ENCODE data around the gene PTPRCAP.

The PTPRCAP gene

GRCh38 chr11:67416416-67417335 lies 20.8 kb downstream of the PTPRCAP start:
- peak overlapping the region; percentile 19 for H3K4me3 ChIP-seq (ENCODE audit: low read length, poor library complexity, severe bottlenecking)
- no peaks in the 10 kb centered on the region for H3K27me3 ChIP-seq (ENCODE audit: insufficient read depth, low read length, poor library complexity, severe bottlenecking)
- H3K4me1 ChIP-seq (ENCODE audit: insufficient read depth, low read length, poor library complexity, severe bottlenecking), result peaks cover 49% of the 10 kb centered on the region
- H3K79me2 ChIP-seq (ENCODE audit: insufficient read depth, low read length), result peaks cover 23% of the 10 kb centered on the region; the same call in 1 of the 2 replicates
- no peaks in the 10 kb centered on the region for H3K9me3 ChIP-seq (ENCODE audit: insufficient read depth, low read depth, low read length)
- TF ChIP-seq EZH2phosphoT487 (IDR thresholded peaks at IDR 0.05; ENCODE audit: borderline replicate concordance) (no peak), CTCF (conservative IDR thresholded peaks at IDR 0.05; ENCODE audit: low read length) (no peak)
- H3K4me2 ChIP-seq (ENCODE audit: low read depth, low read length, poor library complexity, severe bottlenecking), result peak overlapping the region; percentile 63
- H2AFZ ChIP-seq (ENCODE audit: low read length), result no peak overlapping the region
- H3F3A ChIP-seq (ENCODE audit: low read depth), result no peaks in the 10 kb centered on the region
- H3K9ac ChIP-seq (ENCODE audit: low read depth, low read length, poor library complexity, severe bottlenecking), result peak overlapping the region; percentile 56
- H3K36me3 ChIP-seq (ENCODE audit: insufficient read depth, low read length), result no peaks in the 10 kb centered on the region
- H3K9me2 ChIP-seq (replicated peaks; ENCODE audit: low read depth, low read length), result no peaks in the 10 kb centered on the region
- H4K20me1 ChIP-seq (ENCODE audit: insufficient read depth, low read length, poor library complexity, severe bottlenecking), result no peaks in the 10 kb centered on the region

- Histone ChIP-seq H3K4me1 (ENCODE audit: insufficient read depth, low read length, poor library complexity, severe bottlenecking) (peaks cover 57% of the 10 kb centered on the region), H3K4me2 (ENCODE audit: low read depth, low read length, poor library complexity, severe bottlenecking) (peak within 1 kb of the TSS; percentile 63), H3K9ac (ENCODE audit: low read depth, low read length, poor library complexity, severe bottlenecking) (peak within 1 kb of the TSS; percentile 56), H3K27me3 (ENCODE audit: insufficient read depth, low read length, poor library complexity, severe bottlenecking) (no peaks in the 10 kb centered on the region), H3K36me3 (ENCODE audit: insufficient read depth, low read length) (no peaks in the 10 kb centered on the region), H3K4me3 (ENCODE audit: low read length, poor library complexity, severe bottlenecking) (peak within 1 kb of the TSS; percentile 19), H3K9me2 (replicated peaks; ENCODE audit: low read depth, low read length) (no peaks in the 10 kb centered on the region), H3K9me3 (ENCODE audit: insufficient read depth, low read depth, low read length) (no peaks in the 10 kb centered on the region), H3F3A (ENCODE audit: low read depth) (no peaks in the 10 kb centered on the region), H2AFZ (ENCODE audit: low read length) (no peak within 1 kb of the TSS), H3K79me2 (ENCODE audit: insufficient read depth, low read length) (peaks cover 26% of the 10 kb centered on the region; the same call in 1 of the 2 replicates), H4K20me1 (ENCODE audit: insufficient read depth, low read length, poor library complexity, severe bottlenecking) (no peaks in the 10 kb centered on the region)
- TF ChIP-seq EZH2phosphoT487 (IDR thresholded peaks at IDR 0.05; ENCODE audit: borderline replicate concordance) (no peak), CTCF (conservative IDR thresholded peaks at IDR 0.05; ENCODE audit: low read length) (no peak)
These were observed 21.8 kb downstream of the PTPRCAP start, which contains the start of gene CARNS1 for GRCh38 chr11:67415501-67416304. CARNS1 (plus strand) TSS chr11:67415678; CDS start chr11:67416200, 522 bp downstream.

GRCh38 chr11:67413266-67413849 lies 24.1 kb downstream of the PTPRCAP start:
- Histone ChIP-seq H3K9me2 (replicated peaks; ENCODE audit: low read depth, low read length) (no peaks in the 10 kb centered on the region), H3K4me2 (ENCODE audit: low read depth, low read length, poor library complexity, severe bottlenecking) (no peak overlapping the region), H4K20me1 (ENCODE audit: insufficient read depth, low read length, poor library complexity, severe bottlenecking) (no peaks in the 10 kb centered on the region), H3K36me3 (ENCODE audit: insufficient read depth, low read length) (no peaks in the 10 kb centered on the region), H3K4me1 (ENCODE audit: insufficient read depth, low read length, poor library complexity, severe bottlenecking) (peaks cover 54% of the 10 kb centered on the region), H3K9me3 (ENCODE audit: insufficient read depth, low read depth, low read length) (no peaks in the 10 kb centered on the region), H3K4me3 (ENCODE audit: low read length, poor library complexity, severe bottlenecking) (no peak overlapping the region), H2AFZ (ENCODE audit: low read length) (no peak overlapping the region), H3F3A (ENCODE audit: low read depth) (peaks cover 12% of the 10 kb centered on the region), H3K79me2 (ENCODE audit: insufficient read depth, low read length) (peaks cover 13% of the 10 kb centered on the region; the same call in 1 of the 2 replicates), H3K9ac (ENCODE audit: low read depth, low read length, poor library complexity, severe bottlenecking) (peak overlapping the region; percentile 25), H3K27me3 (ENCODE audit: insufficient read depth, low read length, poor library complexity, severe bottlenecking) (no peaks in the 10 kb centered on the region)
- TF ChIP-seq EZH2phosphoT487 (IDR thresholded peaks at IDR 0.05; ENCODE audit: borderline replicate concordance) (no peak), CTCF (conservative IDR thresholded peaks at IDR 0.05; ENCODE audit: low read length) (no peak)

Data from Loucy (cell line).